ENCODE data around the gene RXRA.

Gene RXRA

GRCh38 chr9:134476272-134476941 is 150.2 kb downstream of the RXRA start:
- TF ChIP-seq PAX5 (IDR thresholded peaks at IDR 0.05; ENCODE audit: insufficient read depth, low read length, severe bottlenecking) (no peak), SPI1 (IDR thresholded peaks at IDR 0.05; ENCODE audit: low read depth, low read length) (no peak)
- FAIRE-seq (no peak), DNase-seq (ENCODE audit: insufficient read length, low spot score) (no peak)

DNA sequence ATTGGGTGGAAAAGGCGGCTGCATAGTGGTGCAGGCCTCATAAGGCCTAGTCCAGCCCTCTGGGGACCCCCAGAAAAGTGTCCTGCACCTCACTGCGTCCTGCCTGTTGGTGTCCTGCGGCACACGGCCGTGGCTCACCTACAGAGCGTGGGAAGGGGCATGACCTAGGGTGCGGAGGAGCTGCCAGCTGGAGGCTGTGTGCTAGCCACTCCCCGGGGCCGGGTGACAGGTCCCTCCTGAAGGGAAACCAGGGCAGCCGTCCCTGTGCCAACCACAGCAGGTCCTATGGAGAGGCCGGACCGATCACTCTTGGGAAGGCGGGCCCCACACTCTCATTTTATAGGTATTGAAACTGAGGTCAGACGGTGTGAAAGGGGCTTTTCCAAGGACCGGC is 150.7 kb downstream of the RXRA start:
- TF ChIP-seq PAX5 (IDR thresholded peaks at IDR 0.05; ENCODE audit: insufficient read depth, low read length, severe bottlenecking), result no peak
- TF ChIP-seq TAF1 (IDR thresholded peaks at IDR 0.05; ENCODE audit: low read depth, low read length), result no peak
- no peak for TF ChIP-seq POLR2A (IDR thresholded peaks at IDR 0.05; ENCODE audit: low read depth, low read length)
- TF ChIP-seq POU2F2 (IDR thresholded peaks at IDR 0.05; ENCODE audit: low read depth, low read length), result no peak
- TF ChIP-seq POLR2AphosphoS5 (IDR thresholded peaks at IDR 0.05; ENCODE audit: low read depth, low read length), result no peak
- no peak for TF ChIP-seq SPI1 (IDR thresholded peaks at IDR 0.05; ENCODE audit: low read depth, low read length)
- DNase-seq (ENCODE audit: insufficient read length, low spot score) (no peak), FAIRE-seq (no peak)

GRCh38 chr9:134477342-134477925 is 151.2 kb downstream of the RXRA start:
- FAIRE-seq (no peak), DNase-seq (ENCODE audit: insufficient read length, low spot score) (no peak)
- TF ChIP-seq POLR2A (IDR thresholded peaks at IDR 0.05; ENCODE audit: low read depth, low read length), result no peak
- TF ChIP-seq POU2F2 (IDR thresholded peaks at IDR 0.05; ENCODE audit: low read depth, low read length), result no peak
- no peak for TF ChIP-seq TAF1 (IDR thresholded peaks at IDR 0.05; ENCODE audit: low read depth, low read length)
- TF ChIP-seq SPI1 (IDR thresholded peaks at IDR 0.05; ENCODE audit: low read depth, low read length), result no peak
- no peak for TF ChIP-seq POLR2AphosphoS5 (IDR thresholded peaks at IDR 0.05; ENCODE audit: low read depth, low read length)
- TF ChIP-seq PAX5 (IDR thresholded peaks at IDR 0.05; ENCODE audit: insufficient read depth, low read length, severe bottlenecking), result no peak

DNA sequence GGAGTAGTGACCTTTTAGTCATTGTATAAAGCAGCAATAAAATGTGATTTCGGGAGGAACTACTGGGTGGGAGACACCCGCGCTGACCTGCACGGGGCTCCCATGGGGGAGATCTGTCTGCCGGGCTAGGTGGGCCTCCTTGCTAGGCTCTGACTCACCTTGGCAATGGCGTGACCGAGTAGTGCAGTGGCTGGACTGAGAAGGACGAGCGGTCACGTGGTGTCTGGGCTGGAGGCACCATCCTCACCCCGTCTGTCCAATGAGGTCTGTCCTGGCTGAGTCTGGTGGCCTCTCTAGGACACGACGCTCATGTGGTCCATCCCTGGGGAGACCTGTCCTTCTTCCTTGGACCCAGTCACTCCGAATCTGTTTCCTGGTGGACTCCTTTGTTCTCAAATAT is 151.7 kb downstream of the RXRA start:
- DNase-seq (ENCODE audit: insufficient read length, low spot score) (no peak), FAIRE-seq (no peak)
- no peak for TF ChIP-seq TAF1 (IDR thresholded peaks at IDR 0.05; ENCODE audit: low read depth, low read length)
- no peak for TF ChIP-seq POU2F2 (IDR thresholded peaks at IDR 0.05; ENCODE audit: low read depth, low read length)
- no peak for TF ChIP-seq POLR2A (IDR thresholded peaks at IDR 0.05; ENCODE audit: low read depth, low read length)
- no peak for TF ChIP-seq PAX5 (IDR thresholded peaks at IDR 0.05; ENCODE audit: insufficient read depth, low read length, severe bottlenecking)
- no peak for TF ChIP-seq POLR2AphosphoS5 (IDR thresholded peaks at IDR 0.05; ENCODE audit: low read depth, low read length)
- TF ChIP-seq SPI1 (IDR thresholded peaks at IDR 0.05; ENCODE audit: low read depth, low read length), result no peak

GRCh38 chr9:134481762-134482161 is 155.5 kb downstream of the RXRA start:
- FAIRE-seq, result no peak
- DNase-seq (ENCODE audit: insufficient read length, low spot score), result no peak
- TF ChIP-seq PAX5 (IDR thresholded peaks at IDR 0.05; ENCODE audit: insufficient read depth, low read length, severe bottlenecking) (no peak), POU2F2 (IDR thresholded peaks at IDR 0.05; ENCODE audit: low read depth, low read length) (no peak), SPI1 (IDR thresholded peaks at IDR 0.05; ENCODE audit: low read depth, low read length) (no peak), TAF1 (IDR thresholded peaks at IDR 0.05; ENCODE audit: low read depth, low read length) (no peak), POLR2AphosphoS5 (IDR thresholded peaks at IDR 0.05; ENCODE audit: low read depth, low read length) (no peak), POLR2A (IDR thresholded peaks at IDR 0.05; ENCODE audit: low read depth, low read length) (no peak)

- DNase-seq (ENCODE audit: insufficient read length, low spot score) (no peak), FAIRE-seq (no peak)
- TF ChIP-seq POLR2AphosphoS5 (IDR thresholded peaks at IDR 0.05; ENCODE audit: low read depth, low read length) (no peak), TAF1 (IDR thresholded peaks at IDR 0.05; ENCODE audit: low read depth, low read length) (no peak), PAX5 (IDR thresholded peaks at IDR 0.05; ENCODE audit: insufficient read depth, low read length, severe bottlenecking) (no peak), POU2F2 (IDR thresholded peaks at IDR 0.05; ENCODE audit: low read depth, low read length) (no peak), POLR2A (IDR thresholded peaks at IDR 0.05; ENCODE audit: low read depth, low read length) (no peak), SPI1 (IDR thresholded peaks at IDR 0.05; ENCODE audit: low read depth, low read length) (no peak)
Measured at GRCh38 chr9:134482226-134482625, 156.0 kb downstream of the RXRA start.

DNA sequence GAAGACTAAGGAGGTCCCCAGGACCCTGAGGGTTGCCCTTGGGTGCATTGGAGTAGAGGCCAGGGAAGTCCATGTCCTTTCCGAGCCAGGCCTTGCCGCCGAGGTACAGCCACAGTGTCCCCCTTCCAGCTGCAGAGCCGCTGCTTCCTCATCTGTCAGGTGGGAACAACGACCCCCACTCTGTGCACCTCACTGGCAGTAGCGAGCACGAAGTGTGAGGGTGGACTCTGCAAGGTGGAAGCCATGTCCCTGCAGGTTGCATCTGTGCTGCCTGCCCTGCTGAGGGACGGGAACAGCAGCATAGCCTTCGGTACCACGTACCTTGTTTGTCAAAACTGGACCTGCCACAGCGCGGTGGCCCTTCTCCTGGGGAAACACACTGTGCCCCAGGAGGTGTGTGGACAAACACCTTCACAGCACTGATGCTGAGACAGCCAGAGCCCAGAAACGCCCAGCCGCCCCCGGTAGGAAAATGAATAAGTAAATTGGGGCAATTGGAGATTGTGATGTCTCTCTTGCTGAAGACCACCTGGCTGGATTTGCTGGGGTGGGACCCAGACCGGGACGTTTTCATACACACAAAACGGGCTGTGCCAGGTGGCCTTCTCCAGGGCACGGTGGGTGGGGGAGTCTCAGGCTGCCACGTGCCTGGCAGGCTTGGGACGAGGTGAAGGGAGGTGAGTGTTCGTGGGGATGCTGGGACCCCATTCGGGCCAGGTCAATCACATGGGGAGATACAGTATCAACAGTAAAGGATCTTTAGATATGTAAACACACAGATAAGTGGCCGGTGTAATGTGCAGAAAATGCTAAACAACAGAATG is 157.3 kb downstream of the RXRA start:
- FAIRE-seq (no peak), DNase-seq (ENCODE audit: insufficient read length, low spot score) (no peak)
- no peak for TF ChIP-seq POU2F2 (IDR thresholded peaks at IDR 0.05; ENCODE audit: low read depth, low read length)
- TF ChIP-seq SPI1 (IDR thresholded peaks at IDR 0.05; ENCODE audit: low read depth, low read length), result no peak
- TF ChIP-seq POLR2A (IDR thresholded peaks at IDR 0.05; ENCODE audit: low read depth, low read length), result no peak
- no peak for TF ChIP-seq TAF1 (IDR thresholded peaks at IDR 0.05; ENCODE audit: low read depth, low read length)
- no peak for TF ChIP-seq POLR2AphosphoS5 (IDR thresholded peaks at IDR 0.05; ENCODE audit: low read depth, low read length)
- no peak for TF ChIP-seq PAX5 (IDR thresholded peaks at IDR 0.05; ENCODE audit: insufficient read depth, low read length, severe bottlenecking)

DNA sequence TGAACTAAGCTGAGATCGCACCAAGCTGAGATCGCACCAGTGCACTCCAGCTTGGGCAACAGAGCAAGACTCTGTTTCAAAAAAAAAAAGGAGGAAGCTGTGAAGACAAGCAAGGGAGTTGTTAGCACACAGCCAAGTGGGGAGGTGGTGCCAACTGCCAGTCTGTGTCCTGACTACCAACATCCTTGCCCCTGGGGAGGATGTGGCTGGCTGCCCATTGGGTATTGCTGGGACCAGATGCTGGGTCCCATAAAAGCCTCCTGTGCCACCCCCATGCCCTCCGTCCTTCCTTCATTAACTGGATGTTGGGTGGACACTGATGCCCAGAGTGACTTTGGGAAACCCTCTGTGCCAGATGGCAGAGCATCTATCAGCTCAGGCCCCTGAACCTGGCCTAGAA is 158.2 kb downstream of the RXRA start:
- no peak for DNase-seq (ENCODE audit: insufficient read length, low spot score)
- no peak for FAIRE-seq
- TF ChIP-seq POU2F2 (IDR thresholded peaks at IDR 0.05; ENCODE audit: low read depth, low read length) (no peak), SPI1 (IDR thresholded peaks at IDR 0.05; ENCODE audit: low read depth, low read length) (no peak), POLR2AphosphoS5 (IDR thresholded peaks at IDR 0.05; ENCODE audit: low read depth, low read length) (no peak), TAF1 (IDR thresholded peaks at IDR 0.05; ENCODE audit: low read depth, low read length) (no peak), PAX5 (IDR thresholded peaks at IDR 0.05; ENCODE audit: insufficient read depth, low read length, severe bottlenecking) (no peak), POLR2A (IDR thresholded peaks at IDR 0.05; ENCODE audit: low read depth, low read length) (no peak)

- no peak for DNase-seq (ENCODE audit: insufficient read length, low spot score)
- TF ChIP-seq POU2F2 (IDR thresholded peaks at IDR 0.05; ENCODE audit: low read depth, low read length), result no peak
- no peak for TF ChIP-seq SPI1 (IDR thresholded peaks at IDR 0.05; ENCODE audit: low read depth, low read length)
- TF ChIP-seq PAX5 (IDR thresholded peaks at IDR 0.05; ENCODE audit: insufficient read depth, low read length, severe bottlenecking), result no peak
- FAIRE-seq, result no peak
Measured at GRCh38 chr9:134485653-134486052, 159.4 kb downstream of the RXRA start.

All from GM12891 (cell line).